Measurements from ENCODE around the gene DMWD.

GRCh38 chr19:45821103-45821521 is 28.5 kb upstream of the DMWD start:
- TF ChIP-seq, protein P1, sequence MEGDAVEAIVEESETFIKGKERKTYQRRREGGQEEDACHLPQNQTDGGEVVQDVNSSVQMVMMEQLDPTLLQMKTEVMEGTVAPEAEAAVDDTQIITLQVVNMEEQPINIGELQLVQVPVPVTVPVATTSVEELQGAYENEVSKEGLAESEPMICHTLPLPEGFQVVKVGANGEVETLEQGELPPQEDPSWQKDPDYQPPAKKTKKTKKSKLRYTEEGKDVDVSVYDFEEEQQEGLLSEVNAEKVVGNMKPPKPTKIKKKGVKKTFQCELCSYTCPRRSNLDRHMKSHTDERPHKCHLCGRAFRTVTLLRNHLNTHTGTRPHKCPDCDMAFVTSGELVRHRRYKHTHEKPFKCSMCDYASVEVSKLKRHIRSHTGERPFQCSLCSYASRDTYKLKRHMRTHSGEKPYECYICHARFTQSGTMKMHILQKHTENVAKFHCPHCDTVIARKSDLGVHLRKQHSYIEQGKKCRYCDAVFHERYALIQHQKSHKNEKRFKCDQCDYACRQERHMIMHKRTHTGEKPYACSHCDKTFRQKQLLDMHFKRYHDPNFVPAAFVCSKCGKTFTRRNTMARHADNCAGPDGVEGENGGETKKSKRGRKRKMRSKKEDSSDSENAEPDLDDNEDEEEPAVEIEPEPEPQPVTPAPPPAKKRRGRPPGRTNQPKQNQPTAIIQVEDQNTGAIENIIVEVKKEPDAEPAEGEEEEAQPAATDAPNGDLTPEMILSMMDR (IDR thresholded peaks at IDR 0.05): no peak
- no peak for TF ChIP-seq POLR2AphosphoS5 (IDR thresholded peaks at IDR 0.05)
